Activated B cell treated with CpG ODN at 0.5 μM for 24 hours (primary cell): Measurements from ENCODE around the gene ZGLP1. TPM values are rescaled to one million over a fixed set of nuclear protein-coding genes. Genes with fewer than 3 reads are reported as not detected.
A peak's percentile ranks its signal among the peaks of the same experiment; 100 is the strongest.

ENCODE experiments used
- ATAC-seq: fragments of 200-7000 bp; cut with Tn5 transposase; one replicate; pipeline ENCODE4 v1.10.0; 2021; ENCODE audit warnings: low read depth, mild to moderate bottlenecking, moderate library complexity
- CTCF ChIA-PET: fragments of 350-600 bp; sonication (Branson Sonifier 250); formaldehyde crosslinking; loops from one replicate; lab custom pipeline; 2021; ENCODE audit warnings: antibody characterized with exemption; lab: Charles Lee
- POLR2A ChIA-PET: fragments of 350-600 bp; sonication (Branson Sonifier 250); formaldehyde crosslinking; loops from one replicate; lab custom pipeline; 2021; ENCODE audit warnings: antibody characterized with exemption; lab: Charles Lee
- DNase-seq: peaks from one replicate; pipeline ENCODE4 v3.0.0; 2022
- H3K27ac Mint-ChIP-seq: one replicate; pipeline ENCODE4 v1.8.0; 2020; ENCODE audit warnings: mixed read lengths
- H3K27me3 Mint-ChIP-seq: one replicate; pipeline ENCODE4 v1.8.0; 2021; ENCODE audit warnings: mixed read lengths
- H3K36me3 Mint-ChIP-seq: one replicate; pipeline ENCODE4 v1.8.0; 2021; ENCODE audit warnings: low read depth, mixed read lengths
- H3K4me1 Mint-ChIP-seq: one replicate; pipeline ENCODE4 v1.8.0; 2021; ENCODE audit warnings: mixed read lengths
- H3K4me3 Mint-ChIP-seq: one replicate; pipeline ENCODE4 v1.8.0; 2020; ENCODE audit warnings: mild to moderate bottlenecking, mixed read lengths
- H3K9me3 Mint-ChIP-seq: one replicate; pipeline ENCODE4 v1.8.0; 2020; ENCODE audit warnings: mixed read lengths
- intact Hi-C: fragments of 100-400 bp; cut with micrococcal nuclease; formaldehyde crosslinking; loops from one replicate; pipeline ENCODE4 v1.15.1; 2024
- total RNA-seq: library from RNA; stranded (reverse); gene quantifications from 2 replicates; pipeline ENCODE4 v1.2.3, GENCODE V29; 2022
- TF ChIP-seq, protein P1 (sequence below): fragments of 200-600 bp; IDR thresholded peaks from one replicate; pipeline ENCODE4 v1.8.0; 2022; ENCODE audit warnings: antibody characterized with exemption, mild to moderate bottlenecking

ZGLP1 gene
- total RNA-seq, 1 donor from 2014 or later, result 5.1 TPM

DNA sequence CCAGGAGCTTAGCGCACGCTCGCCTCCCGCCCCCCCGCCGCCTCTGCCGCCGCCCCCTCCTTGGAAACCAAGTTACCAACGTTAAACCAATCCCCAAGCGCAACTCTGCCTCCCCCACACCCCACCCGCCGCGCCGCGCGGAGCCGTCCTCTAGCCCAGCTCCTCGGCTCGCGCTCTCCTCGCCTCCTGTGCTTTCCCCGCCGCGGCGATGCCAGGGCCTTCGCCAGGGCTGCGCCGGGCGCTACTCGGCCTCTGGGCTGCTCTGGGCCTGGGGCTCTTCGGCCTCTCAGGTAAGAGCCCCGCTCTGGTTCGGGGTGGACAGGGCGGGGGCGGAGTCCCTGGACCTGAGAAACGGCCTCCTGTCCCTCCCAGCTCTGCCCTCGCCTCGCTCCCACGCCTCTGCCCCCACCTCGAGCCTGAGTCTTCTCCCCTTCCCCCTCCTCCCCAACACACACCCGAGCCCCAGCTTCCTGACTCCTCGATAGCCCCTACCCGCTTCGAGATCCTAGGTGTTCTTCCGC, 19.7 kb downstream of the ZGLP1 start, which contains the start of gene ICAM5:
ICAM5 (plus strand) TSS at position 117 of the 521 bp plus-strand sequence; CDS start at position 209, 92 bp downstream.
- TF ChIP-seq, protein P1, sequence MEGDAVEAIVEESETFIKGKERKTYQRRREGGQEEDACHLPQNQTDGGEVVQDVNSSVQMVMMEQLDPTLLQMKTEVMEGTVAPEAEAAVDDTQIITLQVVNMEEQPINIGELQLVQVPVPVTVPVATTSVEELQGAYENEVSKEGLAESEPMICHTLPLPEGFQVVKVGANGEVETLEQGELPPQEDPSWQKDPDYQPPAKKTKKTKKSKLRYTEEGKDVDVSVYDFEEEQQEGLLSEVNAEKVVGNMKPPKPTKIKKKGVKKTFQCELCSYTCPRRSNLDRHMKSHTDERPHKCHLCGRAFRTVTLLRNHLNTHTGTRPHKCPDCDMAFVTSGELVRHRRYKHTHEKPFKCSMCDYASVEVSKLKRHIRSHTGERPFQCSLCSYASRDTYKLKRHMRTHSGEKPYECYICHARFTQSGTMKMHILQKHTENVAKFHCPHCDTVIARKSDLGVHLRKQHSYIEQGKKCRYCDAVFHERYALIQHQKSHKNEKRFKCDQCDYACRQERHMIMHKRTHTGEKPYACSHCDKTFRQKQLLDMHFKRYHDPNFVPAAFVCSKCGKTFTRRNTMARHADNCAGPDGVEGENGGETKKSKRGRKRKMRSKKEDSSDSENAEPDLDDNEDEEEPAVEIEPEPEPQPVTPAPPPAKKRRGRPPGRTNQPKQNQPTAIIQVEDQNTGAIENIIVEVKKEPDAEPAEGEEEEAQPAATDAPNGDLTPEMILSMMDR, result no peak
- DNase-seq (no peak), ATAC-seq (peak; percentile 5)
- POLR2A ChIA-PET, result interaction anchor here (0.5 to 6.5 kb wide), 17 partner anchors 10 to 412 kb away, joined by 3 to 128 read pairs (median 3); partner anchors contain the start of genes CDC37, ICAM1, QTRT1 and RAVER1
- H3K4me3 Mint-ChIP-seq, result peak within 1 kb of the TSS; percentile 79
- peaks cover 39% of the 10 kb centered on the region for H3K27me3 Mint-ChIP-seq
- H3K36me3 Mint-ChIP-seq, result peaks cover 16% of the 10 kb centered on the region
- peak within 1 kb of the TSS; percentile 46 for H3K27ac Mint-ChIP-seq
- intact Hi-C loops, result loop anchor here (1.0 kb wide), 1 partner anchor 20 kb away; no protein-coding TSS in a partner anchor
- H3K9me3 Mint-ChIP-seq, result no peaks in the 10 kb centered on the region
- H3K4me1 Mint-ChIP-seq, result peaks cover 82% of the 10 kb centered on the region
- CTCF ChIA-PET, result interaction anchor here (0.9 to 1.8 kb wide), 6 partner anchors 10 to 101 kb away, joined by 3 to 10 read pairs (median 3); partner anchors contain the start of gene ICAM1

GRCh38 chr19:10289167-10289835, 20.3 kb downstream of the ZGLP1 start:
- peaks cover 80% of the 10 kb centered on the region for H3K4me1 Mint-ChIP-seq

GRCh38 chr19:10288662-10289166, 20.9 kb downstream of the ZGLP1 start:
- TF ChIP-seq, protein P1, result no peak
- ChIA-PET POLR2A (interaction anchor here (0.6 to 6.5 kb wide), 8 partner anchors 9 to 413 kb away, joined by 3 to 128 read pairs (median 6); partner anchors contain the start of genes CDC37, ICAM1, QTRT1 and RAVER1), CTCF (interaction anchor here (1.0 to 1.8 kb wide), 5 partner anchors 12 to 102 kb away, joined by 3 to 10 read pairs (median 3); no protein-coding TSS in a partner anchor)
- intact Hi-C loops, result loop anchor here (1.0 kb wide), 1 partner anchor 18 kb away; no protein-coding TSS in a partner anchor
- DNase-seq, result no peak
- Mint-ChIP-seq H3K27me3 (peaks cover 33% of the 10 kb centered on the region), H3K4me1 (peaks cover 80% of the 10 kb centered on the region), H3K4me3 (peak overlapping the region; percentile 79), H3K36me3 (peaks cover 28% of the 10 kb centered on the region), H3K9me3 (no peaks in the 10 kb centered on the region), H3K27ac (peak overlapping the region; percentile 46)
- no peak for ATAC-seq

More at GRCh38 chr19:10289167-10289835, 20.3 kb downstream of the ZGLP1 start:
- ChIA-PET POLR2A (interaction anchor here (0.5 to 6.5 kb wide), 18 partner anchors 9 to 412 kb away, joined by 3 to 128 read pairs (median 4); partner anchors contain the start of genes CDC37, ICAM1, QTRT1 and RAVER1), CTCF (interaction anchor here (1.0 to 1.8 kb wide), 5 partner anchors 9 to 101 kb away, joined by 3 to 10 read pairs (median 3); no protein-coding TSS in a partner anchor)
- intact Hi-C loops, result loop anchor here (1.0 kb wide), 1 partner anchor 19 kb away; no protein-coding TSS in a partner anchor
- peaks cover 22% of the 10 kb centered on the region for H3K36me3 Mint-ChIP-seq
- ATAC-seq, result peak; percentile 61
- TF ChIP-seq, protein P1, result no peak
- peak overlapping the region; percentile 30 for H3K27ac Mint-ChIP-seq
- H3K9me3 Mint-ChIP-seq, result no peaks in the 10 kb centered on the region
- DNase-seq, result peak; percentile 57
- peaks cover 35% of the 10 kb centered on the region for H3K27me3 Mint-ChIP-seq
- peak overlapping the region; percentile 79 for H3K4me3 Mint-ChIP-seq

GRCh38 chr19:10286803-10287737, 22.5 kb downstream of the ZGLP1 start, which contains the start of gene ICAM4:
TSS of gene ICAM4 (plus strand) at chr19:10286955. CDS start at chr19:10287013, 58 bp downstream.
- Mint-ChIP-seq H3K4me3 (peak within 1 kb of the TSS; percentile 46), H3K27ac (peak within 1 kb of the TSS; percentile 53), H3K9me3 (no peaks in the 10 kb centered on the region), H3K27me3 (peaks cover 24% of the 10 kb centered on the region), H3K36me3 (peaks cover 37% of the 10 kb centered on the region), H3K4me1 (peaks cover 67% of the 10 kb centered on the region)
- TF ChIP-seq, protein P1, result no peak
- DNase-seq (no peak), ATAC-seq (no peak)
- ChIA-PET POLR2A (interaction anchor here (0.6 to 6.5 kb wide), 8 partner anchors 15 to 183 kb away, joined by 3 to 128 read pairs (median 5); partner anchors contain the start of genes CDC37, ICAM1 and RAVER1), CTCF (interaction anchor here (0.6 to 2.0 kb wide), 6 partner anchors 15 to 357 kb away, joined by 3 to 10 read pairs (median 4); partner anchors contain the start of genes ICAM1 and TYK2)
- intact Hi-C loops, result no loop called here
